DOHH2 (cell line): ENCODE results near the gene COL4A3.

Experiments
- H3F3A ChIP-seq: fragments of 200-600 bp; sonication (generic), shearing (Covaris generic); 2 replicates; pipeline ENCODE4 v1.6.0; 2016; ENCODE audit warnings: antibody characterized with exemption, mild to moderate bottlenecking; ENCODE audit not compliant: control insufficient read depth, insufficient read depth
- H3K27ac ChIP-seq: fragments of 200-600 bp; sonication (generic); 2 replicates; pipeline ENCODE4 v1.5.1; 2014; ENCODE audit warnings: low read depth, mild to moderate bottlenecking, low read length, moderate library complexity
- H3K27me3 ChIP-seq: fragments of 200-600 bp; sonication (generic); 2 replicates; pipeline ENCODE4 v1.6.1; 2014; ENCODE audit warnings: mild to moderate bottlenecking, low read length, mixed read lengths; ENCODE audit not compliant: control insufficient read depth
- H3K36me3 ChIP-seq: fragments of 200-600 bp; sonication (generic); 2 replicates; pipeline ENCODE4 v1.6.1; 2014; ENCODE audit warnings: mild to moderate bottlenecking, low read length, moderate library complexity, mixed read lengths; ENCODE audit not compliant: control insufficient read depth
- H3K4me1 ChIP-seq: fragments of 200-600 bp; sonication (generic); 2 replicates; pipeline ENCODE4 v1.6.1; 2014; ENCODE audit warnings: mild to moderate bottlenecking, low read length, mixed read lengths; ENCODE audit not compliant: control insufficient read depth
- H3K4me2 ChIP-seq: fragments of 200-600 bp; sonication (generic); 2 replicates; pipeline ENCODE4 v1.6.0; 2014; ENCODE audit warnings: mild to moderate bottlenecking, low read length, moderate library complexity
- H3K4me3 ChIP-seq: fragments of 200-600 bp; sonication (generic); 2 replicates; pipeline ENCODE4 v1.5.1; 2014; ENCODE audit warnings: mild to moderate bottlenecking, low read length, mixed read lengths
- H3K79me2 ChIP-seq: fragments of 200-600 bp; sonication (generic); 2 replicates; pipeline ENCODE4 v1.6.1; 2014; ENCODE audit warnings: mild to moderate bottlenecking, low read length, mixed read lengths; ENCODE audit not compliant: control insufficient read depth
- H3K9me2 ChIP-seq: fragments of 200-600 bp; sonication (generic); replicated peaks from 2 replicates; pipeline ENCODE4 v1.6.1; 2014; ENCODE audit warnings: mild to moderate bottlenecking, low read length, mixed read lengths; ENCODE audit not compliant: control insufficient read depth
- H3K9me3 ChIP-seq: fragments of 200-600 bp; sonication (generic); 2 replicates; pipeline ENCODE4 v1.6.1; 2014; ENCODE audit warnings: antibody characterized with exemption, low read length, mixed read lengths; ENCODE audit not compliant: control insufficient read depth, insufficient read depth
- H4K20me1 ChIP-seq: fragments of 200-600 bp; sonication (generic); 2 replicates; pipeline ENCODE4 v1.6.0; 2014; ENCODE audit warnings: low read depth, mild to moderate bottlenecking, antibody characterized with exemption, low read length, moderate library complexity; ENCODE audit not compliant: control insufficient read depth, insufficient read depth
- EZH2phosphoT487 ChIP-seq: fragments of 200-600 bp; sonication (generic); IDR thresholded peaks from 2 replicates; pipeline ENCODE4 v1.6.1; 2017; ENCODE audit warnings: borderline replicate concordance, mild to moderate bottlenecking, antibody characterized with exemption, low read length, moderate library complexity, mixed read lengths
- TF ChIP-seq, protein P1 (sequence below): fragments of 200-600 bp; sonication (generic); IDR thresholded peaks from one replicate; pipeline ENCODE4 v1.5.1; 2014; ENCODE audit warnings: antibody characterized with exemption, mild to moderate bottlenecking, low read depth, low read length; ENCODE audit not compliant: poor library complexity, severe bottlenecking

COL4A3 gene

DNA sequence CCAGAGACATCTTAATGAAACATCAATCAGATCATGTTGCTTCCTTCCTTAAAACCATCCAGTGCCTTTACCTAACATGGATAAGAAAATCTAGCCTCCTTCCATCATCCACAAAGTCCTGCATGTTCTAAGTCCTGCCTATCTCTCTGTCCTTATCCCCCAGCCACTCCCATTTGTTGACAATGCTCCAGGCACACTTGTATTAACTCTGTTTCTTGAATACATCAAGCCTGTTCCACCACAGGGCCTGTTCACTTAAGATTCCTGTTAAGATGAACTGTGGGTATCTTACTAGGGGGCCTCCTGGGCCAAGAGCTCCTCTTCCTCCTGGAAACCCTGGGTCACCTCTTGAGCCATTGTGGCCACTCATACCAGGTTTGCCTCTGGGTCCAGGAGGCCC is 46.1 kb upstream of the COL4A3 start:
- H3K4me1 ChIP-seq, result no peaks in the 10 kb centered on the region
- no peak overlapping the region for H3K4me3 ChIP-seq
- no peaks in the 10 kb centered on the region for H3K9me2 ChIP-seq
- H4K20me1 ChIP-seq, result 0 out of 2 replicates have a peak, but pooled peaks cover 3% of the 10 kb centered on the region
- H3K27me3 ChIP-seq, result no peaks in the 10 kb centered on the region
- no peaks in the 10 kb centered on the region for H3K79me2 ChIP-seq
- TF ChIP-seq EZH2phosphoT487, result no peak
- TF ChIP-seq, protein P1, sequence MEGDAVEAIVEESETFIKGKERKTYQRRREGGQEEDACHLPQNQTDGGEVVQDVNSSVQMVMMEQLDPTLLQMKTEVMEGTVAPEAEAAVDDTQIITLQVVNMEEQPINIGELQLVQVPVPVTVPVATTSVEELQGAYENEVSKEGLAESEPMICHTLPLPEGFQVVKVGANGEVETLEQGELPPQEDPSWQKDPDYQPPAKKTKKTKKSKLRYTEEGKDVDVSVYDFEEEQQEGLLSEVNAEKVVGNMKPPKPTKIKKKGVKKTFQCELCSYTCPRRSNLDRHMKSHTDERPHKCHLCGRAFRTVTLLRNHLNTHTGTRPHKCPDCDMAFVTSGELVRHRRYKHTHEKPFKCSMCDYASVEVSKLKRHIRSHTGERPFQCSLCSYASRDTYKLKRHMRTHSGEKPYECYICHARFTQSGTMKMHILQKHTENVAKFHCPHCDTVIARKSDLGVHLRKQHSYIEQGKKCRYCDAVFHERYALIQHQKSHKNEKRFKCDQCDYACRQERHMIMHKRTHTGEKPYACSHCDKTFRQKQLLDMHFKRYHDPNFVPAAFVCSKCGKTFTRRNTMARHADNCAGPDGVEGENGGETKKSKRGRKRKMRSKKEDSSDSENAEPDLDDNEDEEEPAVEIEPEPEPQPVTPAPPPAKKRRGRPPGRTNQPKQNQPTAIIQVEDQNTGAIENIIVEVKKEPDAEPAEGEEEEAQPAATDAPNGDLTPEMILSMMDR, result no peak
- H3K36me3 ChIP-seq, result no peaks in the 10 kb centered on the region
- H3F3A ChIP-seq, result no peaks in the 10 kb centered on the region
- H3K4me2 ChIP-seq, result no peak overlapping the region
- H3K9me3 ChIP-seq, result no peaks in the 10 kb centered on the region
- no peak overlapping the region for H3K27ac ChIP-seq

DNA sequence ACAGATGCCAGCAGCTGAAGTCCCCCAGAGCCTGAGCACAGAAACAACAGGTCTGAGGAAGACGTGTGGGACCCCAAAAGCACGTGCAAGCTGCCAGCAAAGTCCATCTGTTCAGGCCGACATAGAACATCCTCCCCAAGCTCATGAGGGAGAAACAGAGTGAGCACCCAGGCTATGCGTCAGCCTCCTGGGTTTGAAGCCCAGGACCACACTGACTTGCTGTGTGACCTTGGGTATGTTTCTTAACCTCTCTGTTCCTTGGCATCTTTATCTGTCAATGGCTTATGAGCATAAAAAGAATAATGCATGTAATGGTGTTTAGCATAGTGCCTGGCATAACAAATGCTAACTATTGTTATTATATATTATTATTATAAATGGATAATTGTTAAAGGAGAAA is 40.7 kb upstream of the COL4A3 start:
- H4K20me1 ChIP-seq, result no peaks in the 10 kb centered on the region
- H3K9me2 ChIP-seq, result no peaks in the 10 kb centered on the region
- no peak overlapping the region for H3K4me2 ChIP-seq
- H3K4me3 ChIP-seq, result no peak overlapping the region
- no peaks in the 10 kb centered on the region for H3K4me1 ChIP-seq
- H3K27ac ChIP-seq, result no peak overlapping the region
- TF ChIP-seq, protein P1, result no peak
- no peak for TF ChIP-seq EZH2phosphoT487
- H3F3A ChIP-seq, result no peaks in the 10 kb centered on the region
- H3K9me3 ChIP-seq, result no peaks in the 10 kb centered on the region
- H3K79me2 ChIP-seq, result no peaks in the 10 kb centered on the region
- H3K36me3 ChIP-seq, result no peaks in the 10 kb centered on the region
- H3K27me3 ChIP-seq, result no peaks in the 10 kb centered on the region

- H3K27ac ChIP-seq, result no peak overlapping the region
- H3K9me3 ChIP-seq, result no peaks in the 10 kb centered on the region
- no peaks in the 10 kb centered on the region for H3K36me3 ChIP-seq
- H3K4me2 ChIP-seq, result no peak overlapping the region
- H3K4me3 ChIP-seq, result no peak overlapping the region
- no peaks in the 10 kb centered on the region for H3K79me2 ChIP-seq
- no peaks in the 10 kb centered on the region for H3K27me3 ChIP-seq
- no peaks in the 10 kb centered on the region for H4K20me1 ChIP-seq
- TF ChIP-seq, protein P1, result no peak
- TF ChIP-seq EZH2phosphoT487, result no peak
- H3K4me1 ChIP-seq, result no peaks in the 10 kb centered on the region
- H3F3A ChIP-seq, result no peaks in the 10 kb centered on the region
- H3K9me2 ChIP-seq, result no peaks in the 10 kb centered on the region
Measured at GRCh38 chr2:227124811-227125210, 39.6 kb upstream of the COL4A3 start.

DNA sequence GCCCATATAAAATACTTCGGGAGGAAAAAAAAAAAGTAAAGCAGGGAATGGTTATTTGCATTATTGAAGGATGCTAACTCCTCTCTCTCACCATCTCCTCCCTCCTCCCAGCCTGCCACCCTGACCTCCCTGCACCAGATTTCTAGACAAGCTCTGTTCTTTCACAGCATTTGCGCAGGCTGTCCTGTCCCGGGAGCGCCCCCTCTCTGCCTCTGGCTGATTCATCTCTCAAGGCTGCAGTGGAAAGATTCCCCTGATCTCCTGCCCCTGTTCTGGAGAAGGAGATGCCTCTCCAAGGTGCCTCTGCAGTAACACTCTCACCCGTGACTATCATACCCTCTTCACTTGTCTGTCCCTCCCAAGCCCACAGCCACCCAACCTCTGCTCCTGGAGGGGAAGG is 38.9 kb upstream of the COL4A3 start:
- no peak overlapping the region for H3K4me2 ChIP-seq
- H3K9me2 ChIP-seq, result no peaks in the 10 kb centered on the region
- H3K27me3 ChIP-seq, result no peaks in the 10 kb centered on the region
- H3K27ac ChIP-seq, result no peak overlapping the region
- TF ChIP-seq, protein P1, result peak; percentile 26
- TF ChIP-seq EZH2phosphoT487, result no peak
- no peaks in the 10 kb centered on the region for H3K9me3 ChIP-seq
- no peaks in the 10 kb centered on the region for H4K20me1 ChIP-seq
- no peaks in the 10 kb centered on the region for H3F3A ChIP-seq
- H3K36me3 ChIP-seq, result no peaks in the 10 kb centered on the region
- no peaks in the 10 kb centered on the region for H3K4me1 ChIP-seq
- no peak overlapping the region for H3K4me3 ChIP-seq
- H3K79me2 ChIP-seq, result no peaks in the 10 kb centered on the region
